ENCODE measurements around the gene CARD11.

CARD11 gene

GRCh38 chr7:2866601-2867000 is 177.1 kb downstream of the CARD11 start:
- Histone ChIP-seq H3K4me3 (no peak overlapping the region), H3K4me1 (peaks cover 98% of the 10 kb centered on the region), H3K27me3 (no peaks in the 10 kb centered on the region), H3K9ac (no peak overlapping the region), H3K36me3 (peaks cover 8% of the 10 kb centered on the region; the same call in 1 of the 2 replicates), H4K20me1 (no peaks in the 10 kb centered on the region), H3K4me2 (peak overlapping the region; percentile 89), H3K27ac (0 out of 2 replicates have a peak overlapping the region, but pooled peaks have one; percentile 40), H3K9me3 (no peaks in the 10 kb centered on the region)
- TF ChIP-seq Cebpa-rat (IDR thresholded peaks at IDR 0.05), result no peak

- H3K27me3 ChIP-seq, result no peaks in the 10 kb centered on the region
- H3K9me3 ChIP-seq, result no peaks in the 10 kb centered on the region
- peak overlapping the region; percentile 89 for H3K4me2 ChIP-seq
- no peaks in the 10 kb centered on the region for H4K20me1 ChIP-seq
- no peak overlapping the region for H3K4me3 ChIP-seq
- no peak for TF ChIP-seq Cebpa-rat (IDR thresholded peaks at IDR 0.05)
- no peak overlapping the region for H3K9ac ChIP-seq
- peaks cover 16% of the 10 kb centered on the region for H3K36me3 ChIP-seq
- H3K27ac ChIP-seq, result no peak overlapping the region
- peaks cover 91% of the 10 kb centered on the region for H3K4me1 ChIP-seq
Measured at GRCh38 chr7:2864999-2865670, 178.5 kb downstream of the CARD11 start.

- peaks cover 19% of the 10 kb centered on the region for H3K36me3 ChIP-seq
- no peaks in the 10 kb centered on the region for H3K27me3 ChIP-seq
- H3K4me2 ChIP-seq, result peak overlapping the region; percentile 89
- 0 out of 2 replicates have a peak overlapping the region, but pooled peaks have one; percentile 50 for H3K4me3 ChIP-seq
- peak overlapping the region; percentile 69 for H3K9ac ChIP-seq
- peak overlapping the region; percentile 87 for H3K27ac ChIP-seq
- no peaks in the 10 kb centered on the region for H3K9me3 ChIP-seq
- H3K4me1 ChIP-seq, result peaks cover 88% of the 10 kb centered on the region
- no peak for TF ChIP-seq Cebpa-rat (IDR thresholded peaks at IDR 0.05)
- no peaks in the 10 kb centered on the region for H4K20me1 ChIP-seq
Measured at GRCh38 chr7:2864204-2864985, 179.3 kb downstream of the CARD11 start.

GRCh38 chr7:2863461-2864066 is 180.1 kb downstream of the CARD11 start:
- peaks cover 19% of the 10 kb centered on the region for H3K36me3 ChIP-seq
- no peaks in the 10 kb centered on the region for H4K20me1 ChIP-seq
- peak overlapping the region; percentile 69 for H3K9ac ChIP-seq
- no peaks in the 10 kb centered on the region for H3K9me3 ChIP-seq
- H3K27me3 ChIP-seq, result no peaks in the 10 kb centered on the region
- peak overlapping the region; percentile 50 for H3K4me3 ChIP-seq
- peaks cover 82% of the 10 kb centered on the region for H3K4me1 ChIP-seq
- peak overlapping the region; percentile 87 for H3K27ac ChIP-seq
- TF ChIP-seq Cebpa-rat (IDR thresholded peaks at IDR 0.05), result no peak
- H3K4me2 ChIP-seq, result peak overlapping the region; percentile 89

GRCh38 chr7:2862831-2863361 is 180.8 kb downstream of the CARD11 start:
- Histone ChIP-seq H3K27ac (peak overlapping the region; percentile 87), H3K4me3 (peak overlapping the region; percentile 50), H4K20me1 (no peaks in the 10 kb centered on the region), H3K4me1 (peaks cover 82% of the 10 kb centered on the region), H3K9ac (peak overlapping the region; percentile 69), H3K27me3 (no peaks in the 10 kb centered on the region), H3K9me3 (no peaks in the 10 kb centered on the region), H3K36me3 (peaks cover 19% of the 10 kb centered on the region), H3K4me2 (peak overlapping the region; percentile 89)
- TF ChIP-seq Cebpa-rat (IDR thresholded peaks at IDR 0.05), result no peak

GRCh38 chr7:2861509-2861908 is 182.2 kb downstream of the CARD11 start:
- H3K9me3 ChIP-seq, result no peaks in the 10 kb centered on the region
- no peaks in the 10 kb centered on the region for H4K20me1 ChIP-seq
- no peak for TF ChIP-seq Cebpa-rat (IDR thresholded peaks at IDR 0.05)
- H3K4me2 ChIP-seq, result peak overlapping the region; percentile 89; the same call in 1 of the 2 replicates
- H3K27me3 ChIP-seq, result no peaks in the 10 kb centered on the region
- H3K9ac ChIP-seq, result no peak overlapping the region
- H3K4me1 ChIP-seq, result peaks cover 78% of the 10 kb centered on the region
- H3K36me3 ChIP-seq, result peaks cover 29% of the 10 kb centered on the region
- H3K4me3 ChIP-seq, result no peak overlapping the region
- no peak overlapping the region for H3K27ac ChIP-seq

- Histone ChIP-seq H3K27me3 (no peaks in the 10 kb centered on the region), H3K9ac (no peak overlapping the region), H4K20me1 (no peaks in the 10 kb centered on the region), H3K9me3 (no peaks in the 10 kb centered on the region), H3K36me3 (peaks cover 30% of the 10 kb centered on the region), H3K4me1 (peaks cover 70% of the 10 kb centered on the region), H3K27ac (no peak overlapping the region), H3K4me2 (no peak overlapping the region), H3K4me3 (no peak overlapping the region)
- TF ChIP-seq Cebpa-rat (IDR thresholded peaks at IDR 0.05), result no peak
Measured at GRCh38 chr7:2860627-2861133, 183.0 kb downstream of the CARD11 start.

- H3K9ac ChIP-seq, result no peak overlapping the region
- H3K36me3 ChIP-seq, result peaks cover 30% of the 10 kb centered on the region
- H4K20me1 ChIP-seq, result no peaks in the 10 kb centered on the region
- H3K9me3 ChIP-seq, result no peaks in the 10 kb centered on the region
- H3K4me3 ChIP-seq, result no peak overlapping the region
- no peak overlapping the region for H3K27ac ChIP-seq
- H3K27me3 ChIP-seq, result no peaks in the 10 kb centered on the region
- H3K4me2 ChIP-seq, result no peak overlapping the region
- H3K4me1 ChIP-seq, result peaks cover 62% of the 10 kb centered on the region
- TF ChIP-seq Cebpa-rat (IDR thresholded peaks at IDR 0.05), result no peak
Measured at GRCh38 chr7:2859952-2860351, 183.7 kb downstream of the CARD11 start.

- no peaks in the 10 kb centered on the region for H4K20me1 ChIP-seq
- no peak overlapping the region for H3K4me3 ChIP-seq
- peaks cover 37% of the 10 kb centered on the region for H3K36me3 ChIP-seq
- no peak overlapping the region for H3K27ac ChIP-seq
- no peak overlapping the region for H3K4me2 ChIP-seq
- H3K27me3 ChIP-seq, result no peaks in the 10 kb centered on the region
- TF ChIP-seq Cebpa-rat (IDR thresholded peaks at IDR 0.05), result no peak
- no peak overlapping the region for H3K9ac ChIP-seq
- peaks cover 52% of the 10 kb centered on the region for H3K4me1 ChIP-seq
- H3K9me3 ChIP-seq, result 0 out of 2 replicates have a peak, but pooled peaks cover 8% of the 10 kb centered on the region
Measured at GRCh38 chr7:2858621-2859020, 185.0 kb downstream of the CARD11 start.
